ENCODE measurements around the gene GLI3.

The GLI3 gene

DNA sequence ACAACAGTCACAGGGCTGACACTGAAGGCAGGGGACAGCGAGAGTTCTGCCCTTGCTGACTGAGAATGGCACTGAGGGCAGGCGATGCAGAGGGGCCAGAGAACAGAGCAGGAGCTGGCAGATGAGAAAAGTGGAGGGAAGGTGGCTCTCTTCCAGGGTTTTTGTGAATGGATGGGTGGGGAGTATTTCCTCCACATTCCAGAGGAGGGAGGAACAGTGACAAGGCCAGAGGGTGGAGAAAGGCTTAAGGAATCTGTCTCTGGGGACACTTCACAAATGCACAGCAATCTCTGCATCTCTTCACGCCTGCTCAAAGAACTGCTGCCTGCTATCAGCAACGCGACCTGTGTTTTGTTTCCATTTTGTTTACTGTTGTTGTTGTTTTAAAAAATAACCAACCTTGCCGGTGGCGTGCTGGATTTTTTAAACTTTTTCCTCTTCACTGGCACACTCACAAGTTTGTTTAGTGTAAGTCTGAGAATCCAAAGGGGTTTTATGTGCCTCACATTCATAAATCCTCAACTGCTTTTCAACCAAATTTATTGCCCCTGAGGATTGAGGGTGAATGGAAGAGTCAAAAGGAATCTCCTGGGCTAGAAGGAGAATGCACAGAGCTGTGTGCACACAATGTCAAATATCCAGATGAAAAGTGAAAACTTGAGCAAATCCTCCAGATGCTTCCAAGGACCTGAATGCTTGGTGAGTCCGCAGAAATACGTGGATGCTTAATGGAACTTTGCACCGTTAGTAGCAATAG is 129.3 kb downstream of the GLI3 start:
- in situ Hi-C loops (cut with MboI; ENCODE audit: low sequenced_read_pairs) = no loop called here

DNA sequence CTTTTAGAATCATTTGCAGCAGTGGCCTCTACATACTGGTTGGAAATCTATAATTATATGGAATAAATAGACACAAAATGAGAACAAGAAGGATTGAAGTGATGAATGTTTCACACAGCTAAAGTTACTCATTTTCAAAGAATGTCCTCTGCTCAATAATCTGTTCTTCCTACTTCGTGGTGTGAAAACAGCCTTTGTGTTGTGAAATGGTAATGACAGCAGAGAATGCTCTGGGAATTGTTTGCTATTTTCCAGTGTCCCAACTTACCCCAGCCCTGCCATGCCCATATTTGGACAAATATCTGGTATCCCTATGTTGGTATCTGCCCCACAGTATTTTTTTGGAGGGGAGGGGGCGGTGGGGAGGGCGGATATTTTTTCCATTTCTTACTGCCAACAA is 130.4 kb downstream of the GLI3 start:
- in situ Hi-C loops (cut with MboI; ENCODE audit: low sequenced_read_pairs) = no loop called here

DNA sequence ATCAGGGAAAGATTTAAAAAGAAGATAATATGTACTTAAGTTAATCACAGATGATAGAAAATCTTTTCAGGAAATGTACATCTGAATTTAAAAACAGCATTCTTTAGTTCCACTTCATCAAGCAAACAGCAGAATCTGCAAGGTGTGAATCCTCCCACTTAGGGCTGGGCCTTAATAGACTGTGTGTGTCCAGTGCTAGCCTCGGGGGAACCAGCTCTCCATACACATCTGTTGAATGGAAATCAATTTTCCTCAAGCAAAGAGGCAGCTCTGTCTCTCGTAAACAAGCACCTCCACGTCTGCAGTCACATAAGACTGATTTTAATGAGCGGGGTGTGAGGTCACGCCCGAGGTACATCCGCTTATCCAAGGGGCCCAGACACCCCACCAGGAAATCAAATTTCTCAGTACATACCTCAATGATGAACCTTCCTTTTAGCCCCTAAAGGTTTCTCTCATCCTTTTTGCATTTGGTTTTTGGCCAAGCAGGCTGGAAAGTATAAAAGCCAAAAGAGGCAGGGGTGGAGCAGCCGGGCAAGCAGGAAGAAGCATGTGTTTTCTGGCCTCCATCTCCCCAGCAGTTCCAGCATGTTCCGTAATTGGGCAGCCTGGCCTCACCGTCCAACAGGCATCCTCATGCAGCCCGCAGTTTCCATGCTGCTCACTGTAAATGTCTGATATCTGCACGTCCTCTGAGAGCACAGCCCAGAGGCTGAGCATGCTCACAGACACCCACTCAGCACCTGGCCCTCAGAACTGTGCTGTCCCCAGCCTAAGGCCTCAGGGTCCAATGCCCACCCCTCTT is 131.3 kb downstream of the GLI3 start:
- in situ Hi-C loops (cut with MboI; ENCODE audit: low sequenced_read_pairs) = no loop called here

DNA sequence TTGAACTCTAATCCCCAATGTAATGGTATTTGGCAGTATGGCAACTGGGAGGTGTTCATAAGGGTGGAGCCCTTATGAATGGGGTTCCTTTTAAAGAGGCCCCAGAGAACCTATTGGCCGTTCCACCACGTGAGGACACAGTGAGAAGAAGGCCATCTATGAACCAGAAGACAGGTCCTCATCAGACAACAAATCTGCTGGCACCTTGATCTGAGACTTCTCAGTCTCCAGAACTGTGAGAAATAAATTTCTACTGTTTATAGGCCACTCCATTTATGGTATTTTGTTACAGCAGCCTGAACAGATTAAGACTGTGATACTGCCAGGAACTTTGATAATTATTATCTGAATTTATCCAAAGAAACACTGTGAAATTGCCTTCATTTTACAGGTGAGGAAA is 132.3 kb downstream of the GLI3 start:
- in situ Hi-C loops (cut with MboI; ENCODE audit: low sequenced_read_pairs) = no loop called here

DNA sequence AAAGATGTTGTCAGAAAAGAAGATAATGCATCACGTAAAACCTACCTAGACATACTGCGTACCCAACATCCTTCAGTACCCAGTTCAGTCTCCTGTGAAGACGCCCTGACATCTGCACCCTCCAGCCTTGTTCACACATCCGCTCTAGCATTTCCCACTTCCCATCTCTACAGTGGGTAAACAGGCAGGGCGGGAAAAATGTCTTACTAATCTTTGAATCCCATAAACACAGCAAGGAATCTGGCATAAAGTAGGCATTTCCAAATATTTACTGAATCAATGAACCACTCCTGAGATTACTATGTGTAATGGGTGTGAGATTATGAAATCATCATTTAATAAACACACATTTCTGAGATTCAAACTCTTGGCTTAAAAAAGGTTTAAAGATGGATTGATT is 132.8 kb downstream of the GLI3 start:
- in situ Hi-C loops (cut with MboI; ENCODE audit: low sequenced_read_pairs) = no loop called here

DNA sequence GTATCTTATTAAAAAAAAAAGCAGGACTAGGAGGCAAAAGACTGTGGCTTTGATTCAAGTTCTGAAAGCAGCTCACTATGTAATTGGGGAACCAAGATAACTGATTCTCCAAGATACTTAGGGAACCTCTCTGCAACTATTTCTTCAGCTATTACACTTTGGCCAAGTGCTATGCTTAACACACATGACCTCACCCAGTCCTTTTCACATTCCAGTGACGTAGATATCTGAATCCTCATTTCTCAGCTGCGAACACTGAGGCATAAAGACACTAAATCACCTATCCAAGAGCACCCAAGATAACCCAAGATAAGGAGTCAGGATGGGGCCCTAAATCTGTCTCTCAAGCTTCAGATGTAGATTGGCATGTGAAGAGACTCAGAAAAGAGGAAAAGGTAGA is 133.6 kb downstream of the GLI3 start:
- in situ Hi-C loops (cut with MboI; ENCODE audit: low sequenced_read_pairs) = no loop called here

DNA sequence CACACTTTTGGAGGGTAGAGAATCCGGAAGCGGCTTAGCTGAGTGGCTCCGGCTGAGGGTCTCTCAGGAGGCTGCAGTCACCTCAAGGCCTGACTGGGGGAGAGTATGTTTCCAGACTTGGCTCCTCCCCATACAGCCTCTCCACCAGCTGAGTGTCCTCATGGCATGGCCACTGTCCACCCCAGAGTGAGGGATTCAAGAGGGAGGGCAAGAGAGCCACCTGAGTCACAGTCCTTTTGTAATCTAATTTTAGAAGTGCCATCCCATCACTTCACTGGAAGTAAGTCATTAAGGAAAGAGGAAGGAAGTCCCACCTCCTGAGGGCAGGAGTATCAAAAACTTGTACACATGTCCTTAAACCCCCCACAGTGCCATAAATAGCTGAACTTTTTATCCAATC is 134.0 kb downstream of the GLI3 start:
- in situ Hi-C loops (cut with MboI; ENCODE audit: low sequenced_read_pairs) = no loop called here

DNA sequence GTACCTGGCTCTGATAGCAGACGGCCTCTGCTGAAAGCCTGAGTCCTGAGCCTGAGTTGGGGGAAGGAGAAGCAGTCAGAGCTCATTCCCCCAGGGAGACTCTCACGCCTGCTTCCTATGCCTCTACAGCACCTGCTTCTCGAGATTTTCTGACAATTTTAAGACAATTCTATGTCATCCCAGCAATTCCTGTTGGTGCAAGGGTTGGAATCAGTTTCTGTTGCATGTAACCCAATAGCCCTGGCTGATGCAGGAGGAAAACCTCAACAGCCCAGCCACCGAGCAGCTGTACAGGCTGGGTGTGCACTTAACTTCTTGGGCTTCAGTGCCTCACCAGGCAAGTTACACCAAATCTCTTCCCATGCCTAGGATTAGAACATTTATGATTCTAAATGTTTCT is 134.7 kb downstream of the GLI3 start:
- in situ Hi-C loops (cut with MboI; ENCODE audit: low sequenced_read_pairs) = no loop called here

DNA sequence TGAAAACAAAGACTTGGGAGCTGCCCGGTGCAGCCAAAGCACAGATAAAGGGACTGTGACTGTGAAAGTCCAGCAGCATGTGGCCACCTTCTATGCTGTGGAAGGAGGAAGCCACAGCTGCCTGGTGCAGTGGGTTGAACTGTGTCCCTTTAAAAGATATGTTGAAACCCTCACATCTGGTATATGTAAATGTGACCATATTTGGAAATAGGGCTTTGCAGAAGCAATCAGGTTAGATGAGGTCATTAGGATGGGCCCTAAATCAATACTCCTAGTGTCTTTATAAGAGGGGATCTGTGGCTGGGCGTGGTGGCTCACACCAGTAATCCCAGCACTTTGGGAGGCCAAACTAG is 136.9 kb downstream of the GLI3 start:
- in situ Hi-C loops (cut with MboI; ENCODE audit: low sequenced_read_pairs) = no loop called here

DNA sequence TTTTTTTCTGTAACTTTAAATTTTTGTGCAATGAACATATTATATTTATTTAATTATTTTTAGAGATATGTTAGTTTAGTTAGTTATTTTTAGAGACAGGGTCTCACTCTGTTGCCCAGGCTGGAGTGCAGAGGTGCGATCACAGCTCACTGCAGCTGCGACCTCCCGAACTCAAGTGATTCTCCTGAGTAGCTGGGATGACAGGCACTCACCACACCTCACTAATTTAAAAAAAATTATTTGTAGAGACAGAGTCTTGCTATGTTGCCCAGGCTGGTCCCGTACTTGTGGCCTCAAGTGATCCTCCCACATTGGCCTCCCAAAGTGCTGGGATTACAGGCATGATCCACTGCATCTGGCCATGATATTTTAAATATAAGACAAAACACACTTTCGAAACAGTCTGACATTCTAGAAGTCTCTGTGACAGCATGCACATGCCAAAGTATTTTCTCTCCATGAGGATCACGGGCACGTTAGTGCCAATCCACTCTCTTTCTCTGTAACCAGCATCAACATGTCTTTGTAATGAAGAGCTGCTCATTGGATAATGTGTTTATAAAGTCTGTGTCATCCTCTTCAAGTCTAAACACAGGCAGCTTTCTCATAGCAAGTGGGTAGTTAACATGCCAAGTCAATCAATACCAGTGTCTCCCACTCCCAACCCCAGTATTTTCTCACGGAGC is 137.4 kb downstream of the GLI3 start:
- in situ Hi-C loops (cut with MboI; ENCODE audit: low sequenced_read_pairs) = no loop called here

DNA sequence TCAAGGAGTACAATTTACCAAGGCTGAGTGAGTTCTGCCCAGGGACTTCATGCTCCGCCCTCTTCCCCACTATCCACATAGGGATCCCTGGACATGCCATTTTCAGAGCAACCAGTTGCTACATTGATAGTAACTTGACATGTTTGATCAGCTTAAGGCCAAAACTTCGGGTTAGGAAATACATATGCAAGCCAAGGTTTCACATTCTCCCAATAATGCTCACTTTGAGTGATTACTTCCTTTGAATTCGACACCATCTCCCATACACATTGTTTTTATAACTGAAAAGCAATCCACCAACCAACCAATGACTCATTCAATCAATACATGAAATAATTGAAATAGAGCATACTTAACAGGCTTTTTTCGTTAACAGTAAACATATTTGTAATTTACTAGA is 137.9 kb downstream of the GLI3 start:
- in situ Hi-C loops (cut with MboI; ENCODE audit: low sequenced_read_pairs) = no loop called here

DNA sequence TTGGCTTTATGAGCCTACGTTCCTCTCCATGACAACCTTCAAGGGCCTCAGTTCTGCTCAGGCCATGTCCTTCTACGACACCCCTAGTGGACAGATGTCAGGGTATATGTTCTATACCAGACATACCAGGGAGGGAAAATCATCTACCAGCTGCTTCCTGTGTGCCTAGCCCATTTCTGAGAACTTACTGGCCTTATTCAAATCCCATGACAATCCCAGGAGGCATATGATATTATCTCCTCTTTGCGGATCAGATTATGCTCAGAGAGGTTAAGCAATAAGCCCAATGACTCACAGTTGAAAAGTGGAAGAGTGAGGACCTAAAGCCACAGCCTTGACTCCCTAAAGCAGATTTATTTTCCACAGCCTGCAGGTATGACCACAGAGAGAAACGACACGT is 139.3 kb downstream of the GLI3 start:
- in situ Hi-C loops (cut with MboI; ENCODE audit: low sequenced_read_pairs) = no loop called here

DNA sequence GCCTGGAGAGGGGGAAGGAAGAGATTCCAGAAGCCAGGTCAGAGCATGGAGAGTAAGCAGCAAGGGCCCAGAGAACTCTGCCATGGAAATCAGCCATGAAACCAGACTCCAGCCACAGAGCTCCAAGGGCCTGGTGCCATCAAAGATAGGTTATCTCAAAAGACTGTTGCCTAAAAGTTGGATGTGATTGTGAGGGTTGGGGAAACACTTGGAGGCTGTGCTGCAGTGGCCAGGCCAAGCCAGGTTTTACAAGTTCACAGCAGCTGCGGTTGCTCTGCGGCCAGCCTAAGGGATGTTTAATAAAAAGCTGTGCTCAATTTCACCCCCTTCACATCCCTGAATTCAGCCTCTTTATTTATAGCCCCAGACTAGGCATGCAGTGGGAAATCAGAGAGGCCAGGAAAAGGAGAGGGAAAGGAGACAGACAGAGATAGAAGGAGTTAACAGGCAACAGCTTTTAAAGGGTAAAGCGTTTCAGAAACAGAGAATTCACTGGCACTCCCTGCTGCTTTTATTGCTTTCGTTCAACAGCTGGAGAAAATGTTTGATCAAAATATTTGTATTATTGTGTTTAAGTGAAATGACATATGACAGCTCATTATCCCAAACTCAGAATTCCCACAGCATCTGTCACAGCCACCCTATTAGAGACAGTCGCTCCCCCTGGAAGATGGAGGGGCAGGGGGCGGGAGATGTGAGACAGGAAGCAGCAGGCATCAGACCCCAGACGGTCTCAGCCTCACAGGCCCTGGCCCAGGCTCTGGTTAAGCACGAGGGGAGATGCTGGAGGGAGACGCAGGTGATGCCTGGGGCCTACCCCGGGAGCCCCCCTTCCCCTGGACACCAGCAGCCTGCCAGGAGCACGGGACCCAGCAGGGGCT is 140.1 kb downstream of the GLI3 start:
- in situ Hi-C loops (cut with MboI; ENCODE audit: low sequenced_read_pairs) = no loop called here

DNA sequence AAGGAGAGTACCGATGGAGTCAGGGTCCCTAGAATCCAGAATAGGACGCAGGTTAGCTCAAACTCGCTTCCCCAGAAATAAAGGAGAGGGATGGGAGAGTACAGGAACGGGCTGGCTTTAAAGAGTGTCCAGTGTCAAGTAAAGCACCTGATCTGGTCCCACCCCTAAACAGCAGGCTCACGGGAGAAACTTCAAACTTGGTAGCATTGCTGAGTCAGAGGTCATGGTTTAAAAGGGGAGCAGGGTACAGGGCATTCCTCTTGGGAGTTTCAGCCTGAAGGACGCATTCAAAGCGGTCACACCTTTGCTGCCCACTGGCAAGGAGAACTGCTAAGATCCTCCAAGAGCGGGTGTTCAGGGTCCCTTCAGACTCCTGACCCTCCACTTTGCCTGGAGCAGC is 140.7 kb downstream of the GLI3 start:
- in situ Hi-C loops (cut with MboI; ENCODE audit: low sequenced_read_pairs) = no loop called here

DNA sequence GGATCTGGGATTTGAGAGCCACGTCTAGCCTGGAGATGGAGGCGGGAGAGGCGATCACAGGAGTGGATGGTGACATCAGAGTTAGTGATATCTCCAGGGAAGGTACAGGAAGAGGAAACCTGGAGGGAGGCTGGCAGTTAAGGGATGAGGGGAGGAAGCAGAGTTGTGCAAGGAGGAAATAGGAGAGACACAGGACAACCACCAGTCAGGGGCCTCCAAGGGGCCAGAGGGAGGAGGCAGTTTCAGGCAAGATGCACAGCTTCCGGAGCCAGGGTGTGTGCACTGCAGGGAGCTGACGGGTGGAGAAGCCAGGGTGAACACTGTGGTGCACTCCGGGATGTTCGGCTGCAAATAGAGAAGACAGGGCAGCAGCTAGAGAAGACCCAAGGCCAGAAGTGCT is 141.2 kb downstream of the GLI3 start:
- in situ Hi-C loops (cut with MboI; ENCODE audit: low sequenced_read_pairs) = no loop called here

DNA sequence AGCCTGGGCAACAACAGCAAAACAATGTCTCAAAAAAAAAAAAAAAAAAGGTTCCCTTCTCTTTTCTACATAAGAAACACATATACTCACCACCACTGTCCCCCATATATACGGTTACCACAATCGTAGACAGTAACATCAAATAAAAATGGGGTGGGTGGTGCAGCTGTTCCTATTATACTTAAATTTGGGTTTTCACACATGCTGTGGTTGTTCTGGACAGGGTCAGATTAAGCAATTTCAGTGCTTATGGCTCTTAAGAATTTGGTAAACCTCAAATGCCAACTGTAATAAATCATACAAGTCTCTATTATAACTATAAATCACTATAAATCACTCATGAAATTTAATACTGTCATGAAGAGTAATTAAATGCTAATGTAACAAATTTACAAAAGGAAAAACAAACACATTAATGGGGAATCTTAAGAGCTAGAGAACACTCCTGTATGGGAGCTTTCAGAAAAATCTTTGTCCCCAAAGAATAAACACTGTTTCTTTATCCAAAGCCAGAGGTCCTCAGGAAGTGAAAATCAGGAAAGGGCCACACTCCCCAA is 143.6 kb downstream of the GLI3 start:
- in situ Hi-C loops (cut with MboI; ENCODE audit: low sequenced_read_pairs) = no loop called here

DNA sequence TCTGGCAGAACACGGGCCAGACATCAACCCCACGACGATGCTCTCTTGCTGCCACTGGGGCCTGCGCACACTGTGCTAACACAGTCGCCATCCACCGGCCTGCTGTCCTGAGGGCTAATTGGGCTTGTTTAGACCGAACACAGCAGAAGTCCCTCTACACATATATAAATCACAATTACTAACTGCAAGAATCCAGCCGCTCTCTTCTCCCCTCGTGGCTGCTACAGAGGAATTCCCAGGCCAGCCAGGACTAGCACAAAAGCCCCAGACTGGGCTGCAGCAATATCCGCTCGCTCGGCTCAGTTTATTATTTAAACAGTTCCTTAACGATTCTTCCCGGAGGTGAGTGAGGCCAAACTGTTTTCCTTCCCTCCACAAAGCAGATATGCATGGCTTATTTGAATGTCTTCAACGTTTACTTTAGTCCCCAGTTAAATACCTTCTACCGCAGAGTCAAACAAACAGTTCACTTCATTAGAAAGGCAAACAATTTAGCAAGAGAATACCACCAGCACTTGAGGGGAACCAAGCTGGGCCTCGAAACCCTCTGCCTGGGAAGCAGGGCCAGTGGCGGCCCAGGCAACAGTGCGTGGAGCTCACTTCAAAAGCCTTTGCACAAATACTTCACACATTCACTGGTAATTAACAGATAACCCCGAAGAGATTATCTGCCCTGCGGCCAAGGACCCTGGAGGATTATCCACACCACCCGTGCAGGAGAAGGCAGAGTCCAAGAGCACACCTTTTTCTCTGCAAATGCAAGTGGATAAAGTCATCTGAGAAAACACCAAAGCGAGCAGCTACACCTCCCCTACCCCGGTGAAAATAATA is 145.3 kb downstream of the GLI3 start:
- in situ Hi-C loops (cut with MboI; ENCODE audit: low sequenced_read_pairs) = no loop called here

DNA sequence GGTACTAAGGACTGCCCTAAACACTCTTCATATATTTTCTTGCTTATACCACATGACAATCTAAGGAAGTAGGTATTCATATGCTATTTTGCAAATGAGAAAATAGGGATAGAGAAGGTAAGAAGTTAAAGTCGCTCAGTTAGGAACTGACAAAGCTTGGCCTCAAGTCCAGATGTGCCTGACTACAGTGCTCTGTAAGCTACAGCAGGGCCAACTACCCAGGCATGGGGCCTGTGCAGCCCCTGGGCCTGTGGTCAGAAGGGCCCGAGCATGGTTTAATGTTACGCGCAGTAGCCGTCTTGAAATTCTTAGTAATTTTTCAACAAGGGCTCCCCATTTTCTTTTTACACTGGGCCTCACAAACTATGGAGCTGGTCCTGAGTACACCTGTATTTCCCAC is 146.2 kb downstream of the GLI3 start:
- in situ Hi-C loops (cut with MboI; ENCODE audit: low sequenced_read_pairs) = no loop called here

DNA sequence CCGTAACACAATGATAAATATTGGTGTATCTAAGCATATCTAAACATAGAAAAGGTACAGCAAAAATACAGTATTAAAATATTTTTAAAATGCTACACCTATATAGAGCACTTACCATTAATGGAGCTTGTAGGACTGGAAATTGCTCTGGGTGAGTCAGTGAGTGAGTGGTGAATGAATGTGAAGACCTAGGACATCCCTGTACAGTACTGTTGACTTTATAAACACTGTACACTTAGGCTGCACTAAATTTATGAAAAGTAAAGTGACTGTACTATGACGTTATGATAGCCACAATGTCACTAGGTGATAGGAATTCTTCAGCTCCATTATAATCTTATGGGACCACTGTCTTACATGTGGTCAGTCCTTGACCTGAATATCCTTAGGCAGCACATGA is 147.0 kb downstream of the GLI3 start:
- in situ Hi-C loops (cut with MboI; ENCODE audit: low sequenced_read_pairs) = no loop called here

DNA sequence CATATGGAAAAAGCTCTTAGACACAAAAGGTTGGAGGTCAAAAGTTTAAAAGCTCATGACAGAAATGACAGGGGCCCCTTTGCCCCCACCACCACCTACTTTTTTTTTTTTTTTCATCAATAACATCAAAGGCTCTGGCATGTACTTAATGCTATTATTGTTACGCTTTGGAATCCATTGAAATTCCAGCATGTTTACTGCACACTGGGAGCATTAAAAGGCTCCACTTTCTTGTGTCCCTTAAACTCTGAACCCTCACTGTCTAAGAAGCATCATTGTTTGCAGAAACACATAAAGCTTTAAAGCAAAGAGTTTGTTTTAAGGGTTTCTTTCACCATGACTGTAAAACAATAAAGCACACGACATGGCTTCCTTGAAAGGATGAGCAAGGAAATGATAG is 149.4 kb downstream of the GLI3 start:
- in situ Hi-C loops (cut with MboI; ENCODE audit: low sequenced_read_pairs) = no loop called here
